Omental fat pad (tissue), 4 donors: ENCODE results near the gene ARHGEF9. TPM values are rescaled to one million over a fixed set of nuclear protein-coding genes. Genes with fewer than 3 reads are reported as not detected.

Source experiments
- ATAC-seq: fragments of 150-250 bp; one replicate; pipeline ENCODE4 v1.9.1; 2016; ENCODE audit warnings: mild to moderate bottlenecking, moderate library complexity; ENCODE audit not compliant: low FRiP score
- DNase-seq: peaks from one replicate; pipeline ENCODE4 v3.0.0-alpha.2; 2019; ENCODE audit warnings: low spot score
- CTCF ChIP-seq, 3 donors: fragments of 450-650 bp; IDR thresholded peaks; one replicate each; pipeline ENCODE4 v1.5.1; 2016 to 2017; ENCODE audit warnings: antibody characterized with exemption in 3 of 3, mild to moderate bottlenecking in 3 of 3, moderate library complexity in 2 of 3
- total RNA-seq, 4 donors: library from RNA; depleted of rRNA; stranded (reverse); fragments of >200 nt; gene quantifications; one replicate each; pipeline ENCODE4 v1.1.0, GENCODE V29; 2016

The ARHGEF9 gene
- total RNA-seq, 4 donors from 2014 or later, result 5.4 to 9.5 (median 9.0) TPM

DNA sequence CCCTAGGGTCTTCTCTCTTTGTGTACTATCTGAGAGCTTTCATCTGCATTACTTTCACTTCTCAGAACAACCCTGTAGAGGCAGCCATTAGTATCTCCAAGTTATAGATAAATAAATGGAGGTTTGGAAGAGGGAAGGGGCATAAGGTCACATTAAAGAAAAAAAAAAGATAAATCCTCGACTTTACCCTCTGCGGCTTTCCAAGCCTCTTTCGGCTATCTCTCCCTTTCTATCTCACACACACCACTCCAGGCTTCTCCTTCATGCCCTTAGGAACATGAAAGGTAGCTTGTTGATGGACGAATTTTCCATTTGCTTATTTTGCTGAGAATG is 660 bp upstream of the ARHGEF9 start:
- ATAC-seq, result no peak
- no peak for DNase-seq
- no peak for TF ChIP-seq CTCF (IDR thresholded peaks at IDR 0.05)

DNA sequence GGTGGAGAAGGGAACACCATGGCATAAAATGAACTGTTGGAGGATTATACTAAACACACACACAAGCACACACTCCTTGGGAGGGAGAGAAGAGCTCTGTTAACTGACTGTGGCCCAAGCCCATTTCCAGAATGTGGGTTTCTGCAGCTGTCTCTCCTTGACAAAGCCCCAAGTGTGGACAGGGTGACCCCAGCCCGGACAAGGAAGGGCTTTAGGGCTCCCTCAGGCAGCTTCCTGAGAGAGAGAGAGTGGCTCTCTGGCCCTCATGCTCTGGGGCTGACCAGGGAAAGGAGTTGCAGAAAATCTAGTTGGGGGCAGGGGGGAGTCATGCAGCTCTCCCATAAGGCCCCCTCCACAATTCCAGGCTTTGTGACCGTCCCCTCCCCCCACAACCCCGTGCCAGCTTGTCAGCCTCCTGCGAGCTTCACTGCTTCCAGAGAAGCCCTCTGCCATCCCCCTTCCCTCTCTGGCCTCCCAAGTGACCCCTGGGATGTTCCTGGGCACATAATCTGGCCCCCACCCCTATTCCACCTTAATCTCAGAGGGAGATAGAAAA is 590 bp downstream of the ARHGEF9 start:
- TF ChIP-seq CTCF (IDR thresholded peaks at IDR 0.05), result no peak
- ATAC-seq, result no peak
- DNase-seq, result no peak

GRCh38 chrX:63782515-63782914 is 2.5 kb downstream of the ARHGEF9 start:
- DNase-seq (no peak), ATAC-seq (no peak)
- no peak for TF ChIP-seq CTCF (IDR thresholded peaks at IDR 0.05)

DNA sequence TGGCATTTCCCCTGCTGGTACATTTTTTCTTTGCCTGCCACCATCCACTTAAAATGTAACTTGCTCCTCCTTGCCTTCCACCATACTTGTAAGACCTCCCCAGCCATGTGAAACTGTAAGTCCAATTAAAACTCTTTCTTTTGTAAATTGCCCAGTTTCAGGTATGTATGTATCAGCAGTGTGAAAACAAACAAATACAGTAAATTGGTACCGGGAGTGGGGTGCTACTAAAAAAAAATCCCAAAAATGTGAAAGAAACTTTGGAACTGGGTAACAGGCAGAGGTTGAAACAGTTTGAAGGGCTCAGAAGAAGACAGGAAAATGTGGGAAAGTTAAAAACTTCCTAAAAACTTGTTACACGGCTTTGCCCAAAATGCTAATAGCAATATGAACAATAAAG is 16.3 kb downstream of the ARHGEF9 start:
- DNase-seq, result no peak
- TF ChIP-seq CTCF (IDR thresholded peaks at IDR 0.05), result no peak
- no peak for ATAC-seq

DNA sequence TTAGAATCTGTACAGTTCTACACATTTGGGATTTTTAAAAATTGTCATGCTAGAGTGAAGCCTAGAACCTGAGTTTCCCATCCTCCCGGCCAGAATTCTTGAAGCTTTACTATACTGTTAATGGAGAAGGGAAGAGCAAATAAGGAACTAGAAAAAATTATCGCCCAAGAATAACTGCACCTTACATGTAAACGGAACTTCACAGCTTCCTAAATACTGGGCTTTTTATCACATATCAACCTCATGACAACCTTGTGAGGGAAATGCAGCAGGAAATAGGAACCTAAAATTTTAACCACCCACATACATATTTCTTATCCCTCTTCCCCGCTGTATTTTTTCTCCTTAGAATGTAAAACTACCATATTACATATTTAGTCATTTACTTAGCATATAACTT is 19.3 kb downstream of the ARHGEF9 start:
- DNase-seq, result no peak
- TF ChIP-seq CTCF (IDR thresholded peaks at IDR 0.05), result no peak
- ATAC-seq, result no peak

- ATAC-seq (no peak), DNase-seq (no peak)
- TF ChIP-seq CTCF (IDR thresholded peaks at IDR 0.05), result no peak
Observed at GRCh38 chrX:63764946-63765345, 20.1 kb downstream of the ARHGEF9 start.

DNA sequence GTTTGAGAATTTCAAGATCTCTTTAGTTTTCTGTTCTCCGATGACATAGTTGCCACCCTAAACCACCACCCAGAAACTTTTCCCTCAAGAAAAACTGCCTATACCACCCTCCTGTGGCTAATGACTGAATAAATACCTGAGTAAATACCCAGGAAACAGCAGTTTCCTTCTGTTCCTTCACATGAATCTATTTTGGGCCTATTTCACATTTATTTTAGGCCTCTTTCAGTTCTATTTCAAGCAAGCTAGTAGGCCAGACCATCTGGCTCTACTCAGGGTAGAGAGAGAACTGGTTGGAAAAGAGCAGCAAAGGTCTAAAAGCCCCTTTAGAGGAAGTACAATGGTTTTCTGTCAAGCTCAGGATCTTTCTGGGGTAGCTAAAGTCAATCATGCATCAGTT is 23.4 kb downstream of the ARHGEF9 start:
- ATAC-seq (no peak), DNase-seq (no peak)
- TF ChIP-seq CTCF (IDR thresholded peaks at IDR 0.05), result no peak
